ENCODE data around the gene KCNMA1.

Gene KCNMA1

DNA sequence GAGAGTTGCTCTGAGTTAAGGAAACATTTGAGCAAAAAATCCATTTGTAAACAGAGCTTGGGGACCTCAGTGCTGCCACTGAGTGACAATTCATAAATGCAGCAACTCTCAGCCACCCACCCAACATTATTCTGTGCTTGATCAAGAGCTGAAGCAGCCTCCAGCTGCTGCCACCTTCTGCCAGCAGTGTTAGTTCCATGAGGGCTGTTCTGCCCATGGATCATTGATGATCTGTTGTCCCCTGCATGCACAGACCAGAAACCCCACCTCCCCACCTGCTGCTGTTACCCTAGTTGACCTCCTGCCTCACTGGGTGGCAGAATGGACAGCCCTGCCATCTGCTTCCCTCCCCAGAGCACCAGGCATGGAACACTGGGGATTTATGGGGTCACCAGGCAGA lies 305.4 kb downstream of the KCNMA1 start:
- no peak for DNase-seq (ENCODE audit: low read depth)

DNA sequence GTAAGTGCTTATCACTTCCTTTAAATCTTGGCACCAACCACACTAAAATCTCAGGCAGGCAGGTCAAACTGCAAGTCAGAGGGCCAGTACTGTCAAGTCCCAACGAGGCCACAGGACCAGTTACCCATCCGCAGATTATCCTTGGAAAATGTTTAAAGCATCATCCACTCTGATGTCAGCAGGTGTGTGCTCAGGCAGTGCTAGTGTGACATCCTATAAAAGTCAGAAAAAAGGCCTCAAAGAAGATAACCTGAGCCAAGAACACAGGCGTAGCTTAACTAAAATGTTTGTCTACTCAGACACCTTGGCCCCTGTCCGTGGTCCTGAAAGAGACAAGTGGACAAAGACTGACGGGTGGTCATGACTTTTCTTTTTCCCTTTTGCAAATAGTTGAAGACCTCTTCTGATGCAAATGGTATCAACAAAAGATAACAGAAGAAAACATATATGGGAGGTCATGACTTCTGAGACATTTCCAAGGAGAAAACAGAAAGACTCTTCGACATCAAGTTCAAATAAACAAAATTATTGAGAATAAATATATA lies 309.3 kb downstream of the KCNMA1 start:
- no peak for DNase-seq (ENCODE audit: low read depth)

DNA sequence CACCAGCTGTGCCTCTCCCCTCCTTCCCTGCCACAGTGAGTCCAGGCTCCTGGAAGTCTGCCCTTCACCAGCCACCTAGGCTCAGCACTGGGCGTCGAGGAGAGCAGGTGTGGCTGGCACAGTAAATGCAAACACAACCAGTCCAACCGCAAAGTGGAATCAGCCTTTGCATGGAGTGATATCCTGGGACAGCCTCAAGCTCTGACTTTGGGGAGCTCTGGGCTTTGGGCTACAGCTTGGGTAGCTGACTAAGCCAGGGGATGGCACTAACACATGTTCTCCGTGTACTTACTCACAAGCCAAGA lies 312.4 kb downstream of the KCNMA1 start:
- no peak for DNase-seq (ENCODE audit: low read depth)

DNA sequence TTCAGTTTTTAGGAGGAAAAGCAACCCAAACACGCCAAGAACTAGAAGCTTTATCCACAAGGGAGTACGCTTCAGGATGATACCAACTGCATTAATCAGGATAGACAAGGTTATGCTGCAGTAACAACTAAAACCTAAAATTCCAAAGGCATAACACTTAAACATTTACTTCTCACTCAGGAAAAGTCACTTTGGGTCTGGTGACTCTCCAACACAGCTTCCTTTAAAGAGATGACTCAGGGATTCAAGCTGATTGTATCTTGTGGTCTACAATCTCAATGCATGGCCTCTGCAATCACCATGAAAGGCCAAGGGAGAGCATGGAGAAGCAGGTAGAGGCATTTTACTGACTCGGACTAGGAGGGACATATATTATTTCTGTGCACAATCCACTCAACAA lies 315.8 kb downstream of the KCNMA1 start:
- no peak for DNase-seq (ENCODE audit: low read depth)

DNA sequence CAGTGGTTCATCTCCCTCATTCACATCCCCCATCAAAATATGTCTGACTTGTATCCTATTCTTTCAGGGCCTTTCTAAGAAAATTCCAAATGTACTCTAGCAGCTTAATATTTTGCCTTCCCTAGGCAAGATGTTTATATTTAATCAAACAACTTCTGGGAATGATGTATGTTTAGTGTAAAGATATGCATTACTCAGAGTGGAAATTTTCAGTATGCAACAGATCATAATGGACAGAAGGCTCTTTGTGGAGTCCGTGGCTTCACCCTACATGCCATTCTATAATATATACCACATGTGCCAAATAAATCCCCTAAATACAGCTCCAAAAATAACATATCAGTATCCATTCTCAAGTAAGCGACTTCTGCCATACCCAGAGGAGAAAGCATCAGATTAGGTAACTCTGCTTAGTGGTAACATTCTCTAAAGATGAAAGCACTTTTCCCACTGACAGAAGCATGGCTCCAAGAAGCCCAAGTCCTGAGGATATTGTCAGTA lies 316.6 kb downstream of the KCNMA1 start:
- peak; percentile 59 for DNase-seq (ENCODE audit: low read depth)

DNA sequence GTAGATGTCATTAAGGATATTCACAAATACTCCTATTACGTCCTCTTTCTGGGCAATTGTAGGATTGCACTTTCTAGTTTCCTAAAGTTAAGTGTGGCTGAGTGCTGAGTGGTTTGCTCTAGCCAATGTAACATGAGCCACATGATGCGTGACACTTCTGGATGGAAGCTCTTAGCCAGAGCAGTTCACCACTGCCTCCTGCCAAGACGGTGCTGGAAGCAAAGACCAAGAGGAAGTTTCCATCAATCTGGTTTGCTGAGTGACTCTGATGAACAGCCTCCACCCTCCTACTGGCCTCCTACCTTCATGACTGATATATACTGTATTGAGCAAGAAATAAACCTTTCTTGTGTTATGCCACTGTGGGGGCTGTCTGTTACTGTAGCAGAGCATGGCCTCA lies 318.1 kb downstream of the KCNMA1 start:
- no peak for DNase-seq (ENCODE audit: low read depth)

DNA sequence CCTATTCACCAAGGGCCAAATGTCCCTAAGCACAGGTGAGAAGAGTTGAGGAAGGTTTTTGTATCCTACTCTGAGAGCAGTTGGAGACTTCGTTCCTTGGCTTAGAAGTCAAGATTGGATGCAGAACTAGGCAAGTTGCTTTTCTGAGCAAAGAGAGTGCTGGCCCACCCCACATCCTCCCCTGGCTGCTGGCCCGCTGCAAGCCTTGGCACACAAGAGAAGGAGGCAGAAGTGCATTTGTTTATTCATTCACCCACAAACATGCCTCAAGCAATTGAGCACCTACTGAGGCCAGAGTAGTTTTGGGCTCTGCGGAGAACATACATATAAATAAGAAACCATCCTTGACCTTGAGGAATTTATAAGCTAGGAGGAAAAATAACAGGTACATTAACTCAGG lies 318.9 kb downstream of the KCNMA1 start:
- DNase-seq (ENCODE audit: low read depth): no peak

DNA sequence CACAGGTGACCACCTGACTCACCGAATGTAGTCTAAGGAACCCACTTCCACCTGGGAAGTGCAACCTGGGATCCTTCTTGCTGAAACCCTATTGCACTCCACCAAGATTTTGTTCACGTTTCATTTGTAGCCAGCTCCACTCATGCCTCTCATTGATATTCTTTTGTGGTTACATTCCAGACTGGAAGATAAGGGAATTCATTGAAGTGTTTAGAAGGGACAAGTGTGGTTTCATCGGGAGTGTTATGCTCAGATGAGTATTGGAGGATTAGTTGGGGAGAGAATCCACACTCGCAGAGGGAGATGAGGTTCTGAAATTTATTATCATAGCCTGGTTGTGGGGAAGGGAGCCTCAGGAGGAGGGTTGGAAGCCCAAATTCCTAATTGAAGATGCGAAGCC lies 320.4 kb downstream of the KCNMA1 start:
- no peak for DNase-seq (ENCODE audit: low read depth)

DNA sequence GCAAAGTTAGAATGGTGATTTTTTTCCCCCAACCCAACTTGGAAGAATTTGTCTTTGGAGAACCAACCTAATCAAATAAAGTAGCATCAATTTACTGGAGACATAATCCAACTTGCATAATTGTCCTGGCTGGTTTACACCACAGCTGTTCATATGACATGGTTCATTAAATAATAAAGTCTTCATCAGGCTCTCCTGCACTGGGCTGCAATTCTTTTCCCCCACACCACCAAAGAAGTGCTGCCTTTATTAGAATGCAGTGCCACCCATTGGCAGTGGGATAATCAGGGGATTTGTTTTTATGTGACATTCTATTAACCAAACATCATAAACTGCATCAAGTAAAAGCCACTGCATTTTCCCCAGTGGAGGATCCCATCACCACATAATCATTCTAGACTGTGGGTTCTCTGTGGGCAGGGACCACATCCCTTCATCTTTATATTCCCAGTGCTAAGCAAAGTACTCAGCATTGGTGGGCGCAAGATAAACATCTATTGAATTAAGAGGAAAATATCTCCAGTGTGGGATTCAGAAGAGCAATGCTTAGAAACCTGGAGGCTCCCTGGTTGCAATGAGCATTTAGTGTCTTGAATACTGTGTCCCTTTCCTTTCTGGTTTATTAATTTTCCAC lies 322.0 kb downstream of the KCNMA1 start:
- no peak for DNase-seq (ENCODE audit: low read depth)

DNA sequence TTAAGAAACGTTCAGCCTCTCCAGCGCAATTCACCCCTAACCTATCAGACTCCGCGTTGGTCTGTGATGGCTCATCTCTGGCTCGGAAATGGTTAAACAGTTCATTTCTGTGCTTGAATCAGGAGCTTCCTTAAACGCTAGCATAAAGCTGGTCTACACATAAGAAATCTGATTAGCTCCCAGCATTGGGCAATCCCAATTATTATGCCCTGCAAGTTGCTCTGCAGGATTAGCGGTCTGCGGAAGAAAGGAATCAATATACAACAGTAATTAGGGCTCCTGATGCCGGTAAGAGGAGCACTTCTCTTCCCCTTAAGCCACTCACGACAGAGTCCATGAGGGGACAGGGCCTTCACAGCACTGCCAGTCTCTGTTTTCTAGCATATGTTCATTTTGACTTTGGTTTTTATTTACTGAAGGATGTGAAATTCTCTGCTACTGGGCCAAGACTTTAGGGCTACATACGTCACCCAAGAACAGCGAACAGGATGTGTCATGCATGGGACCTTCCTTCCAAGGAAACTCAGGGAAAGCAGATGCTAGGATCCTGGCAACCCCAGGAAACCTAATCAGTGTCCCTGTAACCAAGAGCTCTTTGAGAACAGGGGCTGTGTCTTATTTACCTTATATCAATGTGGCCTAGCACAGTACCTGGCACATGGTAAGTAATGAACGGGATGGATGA lies 324.4 kb downstream of the KCNMA1 start:
- no peak for DNase-seq (ENCODE audit: low read depth)

DNA sequence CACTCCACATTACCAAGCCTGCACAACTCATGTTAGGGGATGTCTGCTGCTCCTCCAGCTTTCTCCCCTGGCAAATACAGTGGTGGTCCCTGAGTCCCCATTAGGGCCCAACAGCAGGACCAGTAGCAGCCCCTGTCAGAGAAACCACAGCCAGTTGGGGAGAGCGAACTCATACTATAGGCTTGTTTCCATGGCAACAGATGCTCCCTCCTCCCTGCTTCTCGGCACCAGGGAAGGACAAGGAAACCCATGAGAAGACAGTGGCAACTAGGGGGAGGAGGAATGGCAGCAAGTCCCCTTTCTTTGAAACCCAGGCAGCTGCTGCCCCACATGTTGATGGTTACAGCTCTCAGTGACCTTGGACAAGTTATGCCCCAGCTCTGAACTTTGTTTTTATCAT lies 326.4 kb downstream of the KCNMA1 start:
- DNase-seq (ENCODE audit: low read depth): no peak

DNA sequence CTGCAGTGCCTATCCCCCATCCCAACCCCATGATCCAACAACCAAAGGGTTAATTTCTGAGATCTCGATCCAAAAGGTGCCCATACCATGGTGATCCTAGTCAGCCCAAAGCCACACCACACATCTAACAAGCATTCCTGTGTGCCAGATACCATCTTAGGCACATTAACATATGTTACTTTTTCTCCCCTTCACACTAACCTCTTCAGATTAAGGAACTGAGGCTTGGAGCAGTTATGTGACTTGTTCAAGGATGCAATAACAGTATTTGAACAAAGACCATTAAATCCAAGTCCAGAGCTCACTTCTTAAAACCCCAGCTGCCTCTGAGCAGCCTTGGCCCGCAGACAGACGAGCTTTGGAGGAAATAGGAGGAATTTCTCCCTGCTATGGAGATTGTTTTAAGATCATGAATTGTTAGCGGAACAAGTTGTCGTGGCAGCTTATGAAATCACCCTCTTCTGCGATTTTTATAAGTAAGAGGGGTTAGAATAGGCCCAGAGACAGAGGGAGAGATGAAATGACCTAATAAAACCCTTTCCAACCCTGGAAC lies 327.2 kb downstream of the KCNMA1 start:
- DNase-seq (ENCODE audit: low read depth): no peak

DNA sequence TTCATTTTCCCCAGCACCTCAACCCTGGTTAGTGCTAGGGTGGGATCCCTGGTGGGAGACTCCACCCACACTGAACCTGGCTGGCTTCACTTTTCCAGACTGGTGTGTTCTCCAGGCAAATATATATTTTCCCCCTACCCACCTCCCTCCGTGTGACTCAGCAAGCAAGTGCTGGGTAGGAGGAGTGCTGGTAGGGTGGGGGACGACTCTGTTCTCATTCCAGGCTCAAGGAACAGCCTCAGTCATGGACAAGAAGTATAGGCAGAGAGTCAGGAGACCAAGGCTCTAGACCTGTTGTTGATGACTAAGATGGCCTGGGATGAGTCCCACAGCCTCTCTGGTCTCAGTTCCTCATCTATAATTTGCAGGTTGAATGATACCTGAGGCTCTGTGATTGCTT lies 328.1 kb downstream of the KCNMA1 start:
- DNase-seq (ENCODE audit: low read depth): no peak

DNA sequence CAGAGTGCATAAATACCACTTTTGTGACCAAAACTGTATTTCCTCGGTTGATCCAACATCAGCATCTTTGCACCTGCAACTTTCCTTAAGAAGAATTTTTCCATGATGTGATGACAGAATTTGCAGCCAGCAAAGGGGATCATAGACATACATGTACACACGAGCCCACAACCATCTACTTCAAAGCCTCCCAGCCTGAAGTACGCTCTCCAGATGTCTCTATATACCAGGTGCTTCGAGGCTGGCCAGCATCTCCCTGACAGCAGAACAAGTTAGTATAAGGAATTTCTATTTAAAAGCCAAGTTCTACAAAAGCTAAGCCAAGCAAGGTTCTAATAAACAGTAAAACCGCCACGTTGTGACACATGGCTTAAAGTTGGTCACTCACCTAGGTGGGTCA lies 328.5 kb downstream of the KCNMA1 start:
- DNase-seq (ENCODE audit: low read depth): no peak

DNA sequence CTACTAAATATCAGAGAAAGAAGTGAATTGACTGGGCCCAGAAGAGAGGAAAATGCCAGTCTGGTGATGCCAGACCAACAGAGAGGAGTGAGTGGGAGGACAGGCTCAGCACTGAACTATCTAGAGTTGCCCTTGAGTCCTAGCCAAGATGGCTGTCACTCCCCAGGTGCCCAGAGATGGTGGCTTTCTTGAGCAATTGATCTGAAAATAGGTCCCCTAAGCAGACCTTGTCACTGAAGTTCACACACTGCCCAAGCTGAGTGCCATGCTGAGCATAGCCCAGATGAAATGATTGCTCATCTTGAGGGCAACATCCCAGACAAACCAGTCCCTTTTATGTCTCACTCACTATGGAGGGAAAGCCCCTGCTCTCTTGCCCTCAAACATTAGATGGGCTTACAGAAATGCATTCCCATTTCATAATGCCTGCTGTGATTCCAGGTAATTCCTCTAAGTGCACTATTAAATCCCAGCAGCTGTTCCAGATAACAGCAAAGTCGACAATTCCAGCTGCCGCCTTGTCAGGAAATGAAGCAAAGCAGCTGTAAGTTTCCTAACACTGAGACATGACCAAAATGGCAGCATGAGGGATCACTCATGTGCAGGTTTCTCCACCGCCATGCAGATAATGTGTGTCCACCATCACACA lies 329.4 kb downstream of the KCNMA1 start:
- DNase-seq (ENCODE audit: low read depth): peak; percentile 32

DNA sequence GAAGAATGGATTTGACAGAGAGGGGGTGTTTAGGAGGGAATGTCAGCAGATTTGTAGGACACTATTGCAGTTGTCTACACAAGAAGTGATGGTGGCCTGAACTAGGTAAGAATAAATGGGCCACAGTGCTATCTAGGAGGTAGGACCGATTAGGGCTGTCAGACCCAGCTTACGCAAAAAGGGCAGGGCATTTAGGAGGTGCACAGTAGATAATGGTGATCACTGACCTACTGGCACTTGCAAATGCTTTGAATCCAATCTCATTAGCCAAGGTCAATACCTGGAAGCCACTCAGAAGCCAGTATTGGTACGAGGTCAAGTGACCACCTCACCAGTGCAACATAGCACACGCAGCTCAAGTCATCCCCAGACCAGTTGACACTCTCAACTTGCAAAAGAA lies 330.9 kb downstream of the KCNMA1 start:
- no peak for DNase-seq (ENCODE audit: low read depth)

DNA sequence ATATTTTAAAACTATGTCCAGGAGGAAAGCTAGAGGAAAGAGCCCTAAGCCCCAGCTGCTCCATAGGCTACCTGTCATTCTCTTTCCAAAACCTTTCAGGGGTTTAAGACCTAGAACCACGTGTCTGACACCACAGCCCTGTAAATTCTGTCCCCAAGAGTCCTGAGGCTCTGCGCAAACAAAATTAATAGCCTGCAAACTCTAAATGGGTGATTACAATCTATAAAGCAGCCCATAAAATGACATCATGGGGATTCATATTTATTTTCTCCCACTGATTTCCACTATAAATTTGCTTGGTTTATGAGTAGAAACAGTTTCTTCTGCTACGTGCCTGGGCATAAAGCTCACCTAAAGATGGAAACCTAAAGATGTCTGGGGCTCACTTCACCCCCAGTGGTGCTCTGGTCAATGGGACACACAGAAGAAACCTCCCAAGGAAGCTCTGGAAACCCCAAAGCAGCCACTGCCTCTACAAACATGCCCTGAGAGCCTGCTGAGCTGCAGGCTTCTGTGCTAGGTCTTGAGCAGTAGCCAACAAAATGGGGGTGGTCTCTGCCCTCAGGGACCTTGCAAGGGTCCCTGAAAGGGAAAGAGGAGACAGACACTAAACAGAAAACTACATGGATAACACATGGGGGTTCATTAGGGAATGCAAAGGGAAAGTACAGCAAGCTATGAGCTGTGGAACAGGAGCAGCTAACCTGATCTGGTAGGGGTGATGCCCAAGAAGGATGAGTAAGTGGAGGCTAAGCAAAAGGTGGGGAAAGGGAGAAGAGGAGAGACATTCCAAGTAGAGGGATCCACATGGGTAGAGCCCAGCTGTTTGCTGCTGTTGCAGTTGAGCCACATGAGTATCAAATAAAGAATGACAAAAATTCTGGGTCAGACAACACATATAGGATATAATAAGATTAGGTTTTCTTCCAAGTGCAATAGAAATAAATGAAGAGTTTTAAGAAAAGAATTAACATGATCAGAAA lies 331.7 kb downstream of the KCNMA1 start:
- DNase-seq (ENCODE audit: low read depth): no peak

DNA sequence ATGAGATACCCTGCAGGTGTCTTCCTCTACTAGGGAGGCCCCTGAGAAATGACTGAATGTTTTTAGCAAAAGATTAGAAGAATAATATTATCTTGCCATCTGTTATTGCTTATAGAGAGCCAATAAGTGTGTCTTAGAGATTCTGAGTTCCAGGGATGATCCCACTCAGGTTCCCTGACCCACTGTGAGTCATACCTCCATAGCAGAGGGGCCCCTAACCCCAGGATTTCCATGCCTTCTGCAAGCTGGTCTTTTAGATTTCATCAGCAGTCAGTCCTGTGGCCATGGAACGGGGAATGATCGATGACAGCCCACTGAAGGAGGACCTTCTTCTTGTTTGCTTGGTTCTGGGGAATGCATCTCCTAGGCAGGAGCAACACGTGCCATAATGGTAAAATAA lies 333.4 kb downstream of the KCNMA1 start:
- no peak for DNase-seq (ENCODE audit: low read depth)

DNA sequence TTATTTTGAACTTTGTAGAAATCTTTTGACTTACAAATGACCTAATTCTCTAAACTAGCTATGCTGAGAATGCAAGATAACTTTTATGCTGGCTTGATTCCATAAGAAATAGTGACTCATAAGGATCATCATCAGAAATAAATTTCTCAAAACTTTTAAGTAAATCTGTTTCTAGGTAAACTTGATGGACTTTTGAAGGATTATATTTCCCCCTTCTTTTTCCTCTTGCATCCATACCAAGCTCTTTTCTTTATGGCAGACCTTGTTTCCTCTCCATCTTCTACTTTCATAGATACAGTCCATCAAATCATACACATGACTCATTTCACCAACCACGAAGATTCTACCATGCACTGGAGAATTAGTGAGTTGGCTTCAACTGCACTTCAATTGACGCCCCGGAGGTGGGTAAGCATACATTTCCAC lies 336.3 kb downstream of the KCNMA1 start:
- DNase-seq (ENCODE audit: low read depth): peak; percentile 73

DNA sequence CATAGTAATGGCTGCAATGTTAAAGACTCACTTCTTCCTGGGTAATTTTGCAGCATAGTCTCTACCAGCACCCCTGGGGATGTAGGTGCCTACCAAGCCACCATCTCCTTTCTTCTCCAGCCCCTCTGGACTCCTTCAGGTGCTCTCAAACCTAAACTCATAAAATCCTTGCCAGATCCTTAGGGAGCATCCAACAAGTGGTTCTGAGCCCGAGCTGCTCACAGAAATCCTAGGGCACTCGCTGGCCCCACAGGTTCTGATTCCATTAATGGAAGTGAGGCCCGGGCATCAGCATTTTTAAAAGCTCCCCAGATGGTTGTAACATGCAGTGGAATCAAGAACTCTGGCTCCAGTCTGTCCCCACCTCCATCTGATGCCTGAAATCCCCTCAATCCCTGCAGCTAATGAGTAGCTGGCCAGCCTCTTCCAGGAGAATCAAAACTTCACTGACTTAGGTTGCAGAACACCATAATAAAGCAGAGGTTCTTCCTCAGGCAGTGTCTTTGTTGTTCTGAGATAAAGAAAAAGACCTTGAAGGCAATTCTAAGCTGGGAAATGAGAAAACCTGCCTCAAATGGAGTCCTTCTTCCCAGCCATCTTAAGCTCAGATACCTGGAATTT lies 336.8 kb downstream of the KCNMA1 start:
- DNase-seq (ENCODE audit: low read depth): no peak

DNA sequence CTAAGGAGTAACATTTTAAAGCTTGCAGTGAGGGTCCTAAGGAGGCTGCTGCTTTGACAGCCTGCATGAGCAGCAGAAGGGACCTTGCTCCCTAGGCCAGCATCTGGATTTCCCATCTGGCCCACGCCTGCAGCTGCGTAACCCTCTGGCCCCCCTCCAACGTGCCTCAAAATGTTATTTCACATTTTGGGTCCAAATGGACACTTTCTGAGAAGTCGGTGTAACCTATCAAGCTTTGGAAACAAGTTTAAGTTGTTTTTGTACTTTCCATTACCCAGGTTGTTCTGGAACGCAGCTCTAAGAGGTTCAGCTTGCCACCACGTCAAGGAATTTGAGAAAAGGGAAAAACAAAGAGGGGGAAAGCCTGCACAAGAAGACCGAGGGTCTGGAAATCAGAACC lies 338.3 kb downstream of the KCNMA1 start:
- no peak for DNase-seq (ENCODE audit: low read depth)
